Measurements from ENCODE around the gene PHLDB1.

DNA sequence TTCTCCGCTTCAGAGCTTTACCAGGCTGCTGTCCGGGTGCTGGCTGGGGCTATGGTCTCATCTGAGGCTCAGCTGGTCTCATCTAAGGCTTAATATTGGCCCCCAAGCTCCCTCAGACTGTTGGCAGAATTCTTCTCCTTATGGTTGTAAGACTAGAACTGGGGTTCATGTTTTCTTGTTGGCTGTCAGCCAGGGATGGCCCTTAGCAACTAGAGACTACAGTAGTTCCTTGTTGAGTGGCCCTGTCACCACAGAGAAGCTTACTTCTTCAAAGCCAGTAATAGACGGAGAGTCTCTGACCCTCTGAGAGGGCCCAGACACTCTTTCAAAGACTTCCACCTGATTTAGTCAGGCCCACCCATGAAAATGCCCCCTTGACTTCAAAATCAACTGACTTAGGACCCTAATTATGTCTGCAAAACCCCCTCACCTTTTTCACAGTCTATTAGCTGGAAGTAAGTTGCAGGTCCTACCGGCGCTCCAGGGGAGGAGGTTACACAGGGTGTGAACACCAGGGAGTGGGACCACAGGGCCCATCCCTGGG is 96.2 kb downstream of the PHLDB1 start:
- TF ChIP-seq, protein P1, sequence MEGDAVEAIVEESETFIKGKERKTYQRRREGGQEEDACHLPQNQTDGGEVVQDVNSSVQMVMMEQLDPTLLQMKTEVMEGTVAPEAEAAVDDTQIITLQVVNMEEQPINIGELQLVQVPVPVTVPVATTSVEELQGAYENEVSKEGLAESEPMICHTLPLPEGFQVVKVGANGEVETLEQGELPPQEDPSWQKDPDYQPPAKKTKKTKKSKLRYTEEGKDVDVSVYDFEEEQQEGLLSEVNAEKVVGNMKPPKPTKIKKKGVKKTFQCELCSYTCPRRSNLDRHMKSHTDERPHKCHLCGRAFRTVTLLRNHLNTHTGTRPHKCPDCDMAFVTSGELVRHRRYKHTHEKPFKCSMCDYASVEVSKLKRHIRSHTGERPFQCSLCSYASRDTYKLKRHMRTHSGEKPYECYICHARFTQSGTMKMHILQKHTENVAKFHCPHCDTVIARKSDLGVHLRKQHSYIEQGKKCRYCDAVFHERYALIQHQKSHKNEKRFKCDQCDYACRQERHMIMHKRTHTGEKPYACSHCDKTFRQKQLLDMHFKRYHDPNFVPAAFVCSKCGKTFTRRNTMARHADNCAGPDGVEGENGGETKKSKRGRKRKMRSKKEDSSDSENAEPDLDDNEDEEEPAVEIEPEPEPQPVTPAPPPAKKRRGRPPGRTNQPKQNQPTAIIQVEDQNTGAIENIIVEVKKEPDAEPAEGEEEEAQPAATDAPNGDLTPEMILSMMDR (IDR thresholded peaks at IDR 0.05): no peak
- no peak for TF ChIP-seq POLR2A (IDR thresholded peaks at IDR 0.05)
